K562 (cell line): Measurements from ENCODE around the gene ORMDL1. TPM values are rescaled to one million over a fixed set of nuclear protein-coding genes. Genes with fewer than 3 reads are reported as not detected.

Experiments used
- ARID4B ChIP-seq: sonication (generic); formaldehyde crosslinking; IDR thresholded peaks from 2 replicates; pipeline ENCODE4 v1.8.0; 2022; ENCODE audit warnings: mild to moderate bottlenecking, missing genetic modification reagents
- CREB5 ChIP-seq: fragments of 250-450 bp; sonication (Bioruptor Pico); IDR thresholded peaks from 2 replicates; pipeline ENCODE4 v1.5.0; 2020; ENCODE audit warnings: mild to moderate bottlenecking
- DEAF1 ChIP-seq: fragments of 450-650 bp; formaldehyde crosslinking; IDR thresholded peaks from 2 replicates; pipeline ENCODE4 v1.4.0; 2020; ENCODE audit warnings: mild to moderate bottlenecking, moderate library complexity
- HCFC1 ChIP-seq: IDR thresholded peaks from 2 replicates; pipeline ENCODE4 v1.6.1; 2012; ENCODE audit warnings: low read depth, low read length, improper control_type of control experiment
- HMGXB4 ChIP-seq: sonication (generic); formaldehyde crosslinking; IDR thresholded peaks from 2 replicates; pipeline ENCODE4 v1.8.1; 2023; ENCODE audit warnings: mild to moderate bottlenecking, missing genetic modification reagents
- MAFF ChIP-seq: IDR thresholded peaks from 2 replicates; pipeline ENCODE4 v1.6.1; 2012; ENCODE audit warnings: low read length, improper control_type of control experiment
- MAX ChIP-seq: sonication (generic); formaldehyde crosslinking; IDR thresholded peaks from 2 replicates; pipeline ENCODE4 v1.9.0; 2022; ENCODE audit warnings: mild to moderate bottlenecking, missing genetic modification reagents
- MEF2A ChIP-seq: IDR thresholded peaks from 2 replicates; pipeline ENCODE4 v1.6.1; 2011; ENCODE audit warnings: low read depth, mild to moderate bottlenecking, low read length, moderate library complexity; ENCODE audit not compliant: control insufficient read depth
- MEIS2 ChIP-seq: fragments of 450-650 bp; IDR thresholded peaks from 2 replicates; pipeline ENCODE4 v1.6.1; 2014; ENCODE audit warnings: mild to moderate bottlenecking; ENCODE audit not compliant: partially characterized antibody
- SETDB1 ChIP-seq: IDR thresholded peaks from one replicate; pipeline ENCODE4 v1.6.1; 2012; ENCODE audit warnings: low read length, control low read depth, inconsistent platforms
- TAF1 ChIP-seq: IDR thresholded peaks from 2 replicates; pipeline ENCODE4 v1.6.1; 2011; ENCODE audit warnings: mild to moderate bottlenecking, low read length, moderate library complexity; ENCODE audit not compliant: insufficient read depth, control insufficient read depth, severe bottlenecking; ENCODE audit errors: extremely low read depth
- UBTF ChIP-seq, 2 experiments: IDR thresholded peaks; 2 replicates each; pipeline ENCODE4 v1.6.1; 2012; ENCODE audit warnings: improper control_type of control experiment in 2 of 2, low read depth in 2 of 2, low read length in 2 of 2, borderline replicate concordance in 1 of 2
- ZNF124 ChIP-seq: sonication (generic); formaldehyde crosslinking; IDR thresholded peaks from 2 replicates; pipeline ENCODE4 v1.8.1; 2022; ENCODE audit warnings: missing genetic modification reagents
- ZNF408 ChIP-seq: fragments of 250-450 bp; sonication (Bioruptor Pico); IDR thresholded peaks from 2 replicates; pipeline ENCODE4 v1.4.0; 2020; ENCODE audit warnings: low read depth, mild to moderate bottlenecking, moderate library complexity
- polyA plus RNA-seq, 8 experiments: library from polyadenylated mRNA; depleted of rRNA in 4 of 8; stranded (reverse) in 5 of 8; unstranded in 3 of 8; fragments of >200 nt; fragmentation: Nextera tagmentation in 2 of 8; fragmentation: Illumina TruSeq in 1 of 8; extraction: Ambion mirVana in 2 of 8; extraction: Trizol in 1 of 8; gene quantifications; 2 replicates each; pipeline versions ENCODE4 v1.2.1 to v1.2.3, GENCODE V29; 2011 to 2014; ENCODE audit warnings: inconsistent platforms in 1 of 8, missing spikeins in 1 of 8
- total RNA-seq, 7 experiments: library from RNA; depleted of rRNA in 6 of 7; stranded (reverse); fragments of >200 nt in 6 of 7; fragmentation: Illumina TruSeq in 2 of 7; extraction: Trizol in 2 of 7; gene quantifications; 2 replicates each; pipeline versions ENCODE4 v1.2.1 to v1.2.3, GENCODE V29; 2011 to 2021; ENCODE audit warnings: low replicate concordance in 1 of 7

Gene ORMDL1
- total and polyA plus RNA-seq, 9 of the 15 experiments (the other 6 are each of a cell fraction or from before 2014, with no cell fraction given): 35.1 to 74.2 (median 50.0) TPM

- TF ChIP-seq ARID4B (CRISPR knock-in tag) (no peak), MAX (peak; percentile 72), CREB5 (CRISPR knock-in tag) (no peak), TAF1 (peak; percentile 64), MEF2A (no peak), DEAF1 (CRISPR knock-in tag) (no peak), SETDB1 (no peak), HMGXB4 (CRISPR knock-in tag) (no peak), ZNF124 (CRISPR knock-in tag) (no peak), HCFC1 (peak; percentile 57), ZNF408 (no peak), MAFF (no peak), UBTF (IDR thresholded peaks at IDR 0.05; ENCODE audit: borderline replicate concordance in 1 of 2, low read depth in 2 of 2, low read length in 2 of 2) (peak in 1 of 2 experiments; percentile 77; a peak in 2 of 4 replicates), MEIS2 (peak; percentile 29)
Observed at GRCh38 chr2:189762551-189763298, 21.4 kb downstream of the ORMDL1 start, which contains the start of gene OSGEPL1 (continued).
